Lower leg skin (tissue), 4 donors: ENCODE measurements around the gene RARRES1. TPM values are rescaled to one million over a fixed set of nuclear protein-coding genes. Genes with fewer than 3 reads are reported as not detected.

Experiments
- DNase-seq, 2 donors: peaks; one replicate each; pipeline ENCODE4 v3.0.0-alpha.2; 2019; ENCODE audit warnings: low spot score in 2 of 2
- H3K4me3 ChIP-seq: fragments of 200-600 bp; sonication (generic); 2 replicates; pipeline ENCODE4 v1.5.1; 2017; ENCODE audit warnings: mild to moderate bottlenecking, low read depth; ENCODE audit not compliant: poor library complexity, severe bottlenecking
- POLR2A ChIP-seq, 2 donors: fragments of 450-650 bp; IDR thresholded peaks; one replicate each; pipeline ENCODE4 v1.6.1; 2016 to 2017; ENCODE audit warnings: antibody characterized with exemption in 2 of 2, mild to moderate bottlenecking in 1 of 2, moderate library complexity in 1 of 2
- WGBS, 2 donors: methylation state at CpG; one replicate each; pipeline ENCODE4 v1.1.5; 2018; 5-methylcytosine and 5-hydroxymethylcytosine counted together
- intact Hi-C: fragments of 100-400 bp; cut with DNase I; formaldehyde crosslinking; loops from one replicate; pipeline ENCODE4 v1.15.0; 2023; ENCODE audit warnings: low total_unique reads
- total RNA-seq, 4 donors: library from RNA; depleted of rRNA; stranded (reverse); fragments of >200 nt; gene quantifications; one replicate each; pipeline ENCODE4 v1.1.0, GENCODE V29; 2016
- TF ChIP-seq, protein P1 (sequence below), 3 donors: fragments of 450-650 bp; IDR thresholded peaks; one replicate each; pipeline ENCODE4 v1.5.1; 2016; ENCODE audit warnings: antibody characterized with exemption in 3 of 3, mild to moderate bottlenecking in 3 of 3, moderate library complexity in 2 of 3

The RARRES1 gene
- total RNA-seq, 4 donors from 2014 or later, result 5.9 to 89.7 (median 9.2) TPM

DNA sequence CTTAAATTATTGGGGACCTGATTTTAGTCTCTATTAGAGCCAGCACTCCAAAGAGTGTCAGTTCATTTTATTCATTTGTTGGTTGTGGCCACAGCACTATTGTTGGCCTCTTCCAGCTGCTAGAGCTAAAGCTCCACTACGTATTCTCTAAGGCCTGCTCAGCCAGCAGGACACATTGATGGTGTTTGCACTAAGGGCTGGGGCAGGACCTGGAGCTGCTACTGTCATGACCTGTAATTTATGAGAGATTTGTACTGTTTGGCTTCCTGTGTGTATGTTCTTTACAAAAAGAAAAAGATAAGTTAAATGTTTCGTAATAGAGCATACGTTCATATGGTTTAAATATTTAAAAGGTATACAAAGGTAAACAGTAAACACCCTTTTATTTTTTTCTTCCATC is 79.8 kb downstream of the RARRES1 start:
- no peak overlapping the region for H3K4me3 ChIP-seq
- 83 to 90% methylated on average over 3 of the region's 3 CpGs for WGBS, 2 donors
- intact Hi-C loops, result no loop called here
- no peak for TF ChIP-seq POLR2A (IDR thresholded peaks at IDR 0.05)
- TF ChIP-seq, protein P1, sequence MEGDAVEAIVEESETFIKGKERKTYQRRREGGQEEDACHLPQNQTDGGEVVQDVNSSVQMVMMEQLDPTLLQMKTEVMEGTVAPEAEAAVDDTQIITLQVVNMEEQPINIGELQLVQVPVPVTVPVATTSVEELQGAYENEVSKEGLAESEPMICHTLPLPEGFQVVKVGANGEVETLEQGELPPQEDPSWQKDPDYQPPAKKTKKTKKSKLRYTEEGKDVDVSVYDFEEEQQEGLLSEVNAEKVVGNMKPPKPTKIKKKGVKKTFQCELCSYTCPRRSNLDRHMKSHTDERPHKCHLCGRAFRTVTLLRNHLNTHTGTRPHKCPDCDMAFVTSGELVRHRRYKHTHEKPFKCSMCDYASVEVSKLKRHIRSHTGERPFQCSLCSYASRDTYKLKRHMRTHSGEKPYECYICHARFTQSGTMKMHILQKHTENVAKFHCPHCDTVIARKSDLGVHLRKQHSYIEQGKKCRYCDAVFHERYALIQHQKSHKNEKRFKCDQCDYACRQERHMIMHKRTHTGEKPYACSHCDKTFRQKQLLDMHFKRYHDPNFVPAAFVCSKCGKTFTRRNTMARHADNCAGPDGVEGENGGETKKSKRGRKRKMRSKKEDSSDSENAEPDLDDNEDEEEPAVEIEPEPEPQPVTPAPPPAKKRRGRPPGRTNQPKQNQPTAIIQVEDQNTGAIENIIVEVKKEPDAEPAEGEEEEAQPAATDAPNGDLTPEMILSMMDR (IDR thresholded peaks at IDR 0.05), result no peak
- DNase-seq, result no peak

DNA sequence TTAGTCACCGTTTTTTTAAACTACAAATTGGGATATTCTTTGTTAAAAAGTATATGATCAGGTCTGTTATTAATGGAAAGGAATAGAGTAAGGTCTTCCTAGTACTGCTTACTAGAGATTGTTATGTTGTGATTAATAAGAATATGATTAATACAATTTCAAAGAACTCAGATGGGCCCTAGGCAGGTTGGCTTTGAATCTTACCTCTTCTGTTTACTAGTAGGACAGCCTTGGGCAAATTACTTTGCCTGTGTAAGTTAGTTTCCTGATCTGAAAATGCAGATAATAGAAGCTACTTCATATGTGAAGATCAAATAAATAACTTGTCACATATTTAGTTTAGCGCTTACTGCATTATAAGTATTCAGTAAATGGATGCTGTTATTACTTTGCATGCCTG is 81.1 kb downstream of the RARRES1 start:
- no peak for DNase-seq
- intact Hi-C loops, result no loop called here
- WGBS, 2 donors, result 92 to 96% methylated on average over 2 of the region's 2 CpGs
- TF ChIP-seq, protein P1 (IDR thresholded peaks at IDR 0.05), result no peak
- TF ChIP-seq POLR2A (IDR thresholded peaks at IDR 0.05), result no peak
- no peak overlapping the region for H3K4me3 ChIP-seq

DNA sequence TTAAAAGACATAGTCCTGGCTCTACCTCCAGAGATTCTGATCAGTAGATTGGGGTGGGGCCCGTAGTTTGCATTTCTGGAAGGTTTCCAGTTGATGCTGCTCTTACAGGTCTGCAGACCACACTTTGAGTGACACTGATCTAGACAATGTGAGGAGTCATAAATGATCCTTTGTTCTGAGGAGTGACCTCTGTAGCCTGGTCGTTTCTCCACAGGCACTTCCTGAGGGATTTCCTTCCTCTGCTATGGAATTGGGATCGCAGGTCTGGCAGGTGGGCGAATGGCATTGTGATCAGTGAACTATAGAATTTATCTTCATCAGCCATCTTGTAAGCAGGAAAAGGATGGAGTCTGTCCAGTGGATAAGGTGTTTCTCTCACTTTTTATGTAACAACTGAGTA is 82.5 kb downstream of the RARRES1 start:
- intact Hi-C loops, result no loop called here
- 50 to 65% methylated on average over 4 of the region's 4 CpGs for WGBS, 2 donors
- TF ChIP-seq, protein P1 (IDR thresholded peaks at IDR 0.05), result no peak
- TF ChIP-seq POLR2A (IDR thresholded peaks at IDR 0.05), result no peak

More for the DNA sequence above, 82.5 kb downstream of the RARRES1 start:
- H3K4me3 ChIP-seq, result no peak overlapping the region
- no peak for DNase-seq

Other genes starting within 250 kb of the RARRES1 start
- gene MLF1, start 161.3 kb downstream of the RARRES1 start, total RNA-seq, result 10 to 100 TPM in 1 of 4 donors, 1 to 10 TPM in 3; 5.4 to 11.0 (median 6.0) TPM
- gene GFM1, start 87.9 kb downstream of the RARRES1 start, total RNA-seq, result 10 to 100 TPM; 30.8 to 42.7 (median 36.6) TPM
- gene LXN, start 59.8 kb downstream of the RARRES1 start, total RNA-seq, result 10 to 100 TPM in 2 of 4 donors, 1 to 10 TPM in 2; 6.9 to 13.7 (median 10.3) TPM
- 10 to 100 TPM; 48.9 to 99.2 (median 62.0) TPM for gene MFSD1, start 69.6 kb upstream of the RARRES1 start, total RNA-seq